HL-60/S4 (cell line): ENCODE measurements around the gene ABTB2.

Experiments used
- in situ Hi-C: fragments of 300-500 bp; cut with MboI; formaldehyde crosslinking; loops from 2 replicates; pipeline ENCODE4 v1.14.3; 2022; ENCODE audit warnings: low sequenced_read_pairs

Gene ABTB2

DNA sequence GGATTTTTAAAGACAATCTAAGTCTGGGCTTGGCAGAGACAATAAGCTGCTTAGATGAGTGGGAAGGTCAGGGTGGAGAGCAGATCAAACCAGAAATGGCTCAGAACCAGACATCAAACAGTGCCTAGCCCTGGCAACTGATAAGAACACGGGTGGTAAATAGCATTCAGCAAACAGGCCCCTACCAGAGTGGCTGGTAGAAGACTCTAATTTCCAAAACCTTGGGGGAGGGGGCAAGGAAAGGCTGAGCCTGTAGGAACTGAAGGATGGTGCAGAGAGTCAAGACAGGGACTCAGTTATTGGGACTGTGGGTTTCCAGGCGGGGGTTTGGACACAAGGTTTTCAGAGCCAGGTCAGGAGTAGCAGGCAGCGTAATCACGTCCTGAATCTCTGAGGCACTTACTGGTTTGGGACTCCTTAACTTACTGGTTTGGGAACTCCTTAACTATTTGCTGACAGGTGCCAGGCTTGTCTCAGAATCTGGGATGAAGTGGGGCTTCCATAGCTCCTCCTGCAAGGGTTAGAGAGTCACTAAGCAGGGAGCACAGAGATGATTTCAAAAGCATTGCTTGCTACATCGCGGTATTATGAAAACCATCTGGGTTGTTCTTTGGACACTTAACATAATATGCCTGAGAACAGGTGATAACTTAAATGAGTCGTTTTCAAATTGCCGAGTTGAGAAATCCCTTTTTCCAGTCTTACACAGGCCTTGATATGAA lies 5.7 kb upstream of the ABTB2 start:
- in situ Hi-C loops: loop anchor here (10.0 to 25.0 kb wide), 3 partner anchors 111 to 526 kb away; no protein-coding TSS in a partner anchor

DNA sequence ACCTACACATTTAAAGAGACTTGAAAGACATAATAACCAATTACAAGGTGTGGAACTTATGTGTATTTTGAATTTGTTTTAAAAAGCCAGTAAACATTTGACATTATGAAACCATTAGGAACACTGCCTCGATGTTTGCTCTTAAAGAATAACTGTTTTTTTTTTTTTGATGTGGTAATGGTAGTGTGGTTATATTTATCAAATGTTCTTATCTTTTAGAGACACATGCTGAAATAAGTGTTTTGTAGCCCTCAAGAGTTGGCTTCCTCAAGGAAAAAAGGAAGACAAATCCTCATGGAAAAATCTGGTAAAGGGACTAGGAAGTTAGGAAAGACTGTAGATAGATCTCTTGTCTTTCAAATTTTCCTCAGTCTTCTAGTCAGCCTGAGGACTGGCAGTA lies 2.2 kb upstream of the ABTB2 start:
- in situ Hi-C loops: loop anchor here (10.0 to 25.0 kb wide), 3 partner anchors 115 to 523 kb away; no protein-coding TSS in a partner anchor

DNA sequence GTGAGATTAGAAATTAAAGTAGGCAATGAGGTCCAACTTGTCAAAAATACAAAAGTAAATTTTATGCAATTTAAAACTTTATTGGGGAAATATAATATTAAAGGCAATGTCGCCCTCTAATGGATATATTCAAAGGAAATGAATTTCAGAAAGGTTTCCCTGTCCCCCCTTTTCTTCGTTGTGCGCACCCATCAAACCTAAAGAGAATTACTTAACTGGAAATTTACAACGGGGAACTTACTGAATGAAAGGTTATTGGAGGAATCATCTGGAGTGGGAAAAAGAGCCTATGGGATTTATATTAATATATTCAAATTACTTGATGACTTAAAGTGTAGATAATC lies 1.7 kb upstream of the ABTB2 start:
- in situ Hi-C loops: loop anchor here (5.0 to 25.0 kb wide), 2 partner anchors 182 to 522 kb away; no protein-coding TSS in a partner anchor

DNA sequence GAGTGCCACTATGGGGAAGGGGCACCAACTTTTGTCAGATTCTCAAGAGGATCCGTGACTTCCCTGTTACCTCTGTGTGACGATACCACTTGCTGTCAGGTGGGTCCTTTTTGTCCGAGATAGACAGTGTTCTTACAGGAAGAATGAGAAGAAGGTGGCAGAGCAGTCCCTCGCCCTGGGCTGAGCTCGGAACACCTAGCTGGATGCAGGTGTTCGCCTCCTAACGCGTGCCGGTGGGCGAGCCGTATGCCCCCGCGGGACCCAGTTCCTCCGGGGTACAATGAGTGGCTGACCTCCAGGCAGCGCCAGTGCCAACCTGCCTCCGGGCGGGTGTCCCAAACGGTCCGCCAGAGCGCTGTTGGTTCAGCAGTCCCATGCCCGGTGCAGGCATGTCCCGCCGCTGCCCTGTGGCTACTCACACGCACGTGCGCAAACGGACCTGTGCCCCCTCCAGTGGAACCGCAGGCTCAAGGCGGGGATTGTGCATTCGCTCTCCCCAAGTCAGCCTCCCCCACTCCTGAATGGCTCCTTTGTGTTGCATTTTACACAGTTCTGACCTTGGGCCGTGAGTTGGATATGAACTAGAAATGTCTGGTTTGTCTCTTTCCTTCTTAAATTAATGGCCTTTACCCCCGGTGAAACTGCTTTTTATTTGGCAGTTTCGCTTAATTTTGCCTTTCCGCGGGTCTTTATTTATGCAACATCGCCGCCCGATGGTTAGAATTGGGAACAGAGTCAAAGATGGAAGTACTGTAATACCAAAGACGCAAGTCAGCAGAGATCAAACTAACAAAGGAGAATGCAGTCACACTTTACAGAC lies 1.1 kb upstream of the ABTB2 start:
- in situ Hi-C loops: loop anchor here (5.0 to 25.0 kb wide), 2 partner anchors 182 to 522 kb away; no protein-coding TSS in a partner anchor

DNA sequence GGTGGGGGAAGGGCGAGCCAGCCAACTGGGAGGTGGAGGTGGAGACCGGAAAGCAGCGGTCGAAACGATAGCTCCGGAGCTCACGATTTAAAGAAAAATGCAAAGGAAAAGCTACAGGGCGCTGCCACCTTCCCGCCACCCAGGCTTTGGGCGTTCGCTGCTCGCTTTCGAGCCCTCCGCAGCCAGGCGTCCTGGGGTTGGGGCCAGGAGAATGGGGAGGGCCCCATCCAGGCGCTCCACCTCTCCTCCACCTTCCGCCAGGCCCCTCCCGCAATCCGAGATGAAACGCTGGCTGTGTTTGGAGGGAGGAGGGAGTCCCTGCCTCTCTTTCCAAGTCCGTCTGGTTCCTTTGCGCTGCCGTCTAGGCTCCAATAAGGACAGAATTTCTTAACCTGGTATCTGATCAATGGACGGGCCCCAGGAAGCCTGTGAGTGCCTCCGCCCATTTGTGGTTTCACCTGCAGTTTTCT lies 483 bp upstream of the ABTB2 start:
- in situ Hi-C loops: loop anchor here (5.0 to 25.0 kb wide), 2 partner anchors 181 to 521 kb away; no protein-coding TSS in a partner anchor

DNA sequence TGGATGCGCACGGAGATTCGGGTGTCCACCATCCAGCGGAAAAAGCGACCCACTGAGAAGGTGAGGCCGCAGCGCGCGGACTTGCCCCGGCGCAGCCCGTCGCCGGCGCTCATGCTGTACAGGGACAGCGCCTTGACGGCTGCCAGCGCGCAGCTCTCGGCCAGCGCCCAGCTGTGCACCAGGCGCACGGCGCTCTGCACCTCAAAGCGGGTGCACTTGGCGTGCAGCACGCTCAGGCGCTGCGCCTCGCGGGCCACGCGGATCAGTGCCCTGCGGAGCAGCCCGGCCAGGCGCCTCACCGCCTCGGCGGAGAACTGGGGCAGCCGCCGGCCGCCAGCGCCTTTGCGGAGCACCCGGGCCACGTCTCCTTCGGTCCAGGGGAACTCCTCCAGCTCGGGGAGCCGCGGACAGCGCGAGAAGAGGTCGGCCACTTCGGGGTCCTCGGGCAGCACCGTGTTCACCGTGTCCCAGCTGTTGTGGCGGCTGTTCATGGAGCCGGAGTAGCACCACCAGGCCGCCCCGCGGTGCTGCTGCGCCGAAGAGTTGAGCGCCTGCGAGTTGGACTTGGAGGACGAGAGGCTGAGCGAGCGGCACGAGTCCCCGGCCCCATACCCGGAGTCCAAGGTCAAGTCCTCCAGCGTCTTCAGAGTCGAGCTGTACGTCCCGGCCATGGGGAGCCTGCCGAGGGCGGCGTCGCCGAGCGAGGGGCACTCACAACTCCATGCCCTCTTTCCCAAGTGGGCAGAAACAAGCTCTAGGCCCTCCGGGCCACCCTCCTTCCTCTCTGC lies 703 bp downstream of the ABTB2 start:
- in situ Hi-C loops: loop anchor here (5.0 to 25.0 kb wide), 2 partner anchors 180 to 520 kb away; no protein-coding TSS in a partner anchor

DNA sequence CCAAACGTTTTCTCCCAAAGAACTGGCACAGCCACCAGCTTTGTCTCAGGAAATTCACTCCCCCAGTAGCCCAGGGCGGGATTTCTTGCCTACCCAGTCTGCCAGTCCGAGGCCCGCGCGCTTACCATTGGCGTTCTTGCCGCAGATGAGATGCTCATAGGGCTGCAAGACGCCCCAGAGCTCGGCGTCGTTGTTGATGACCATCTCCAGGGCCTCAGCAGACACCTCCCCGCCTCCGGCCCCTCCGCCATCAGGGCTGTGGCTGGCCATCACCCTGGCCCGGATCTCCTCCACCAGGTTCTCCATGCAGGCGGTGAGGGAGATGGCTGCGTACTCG lies 1.3 kb downstream of the ABTB2 start:
- in situ Hi-C loops: loop anchor here (5.0 to 25.0 kb wide), 2 partner anchors 179 to 519 kb away; no protein-coding TSS in a partner anchor

DNA sequence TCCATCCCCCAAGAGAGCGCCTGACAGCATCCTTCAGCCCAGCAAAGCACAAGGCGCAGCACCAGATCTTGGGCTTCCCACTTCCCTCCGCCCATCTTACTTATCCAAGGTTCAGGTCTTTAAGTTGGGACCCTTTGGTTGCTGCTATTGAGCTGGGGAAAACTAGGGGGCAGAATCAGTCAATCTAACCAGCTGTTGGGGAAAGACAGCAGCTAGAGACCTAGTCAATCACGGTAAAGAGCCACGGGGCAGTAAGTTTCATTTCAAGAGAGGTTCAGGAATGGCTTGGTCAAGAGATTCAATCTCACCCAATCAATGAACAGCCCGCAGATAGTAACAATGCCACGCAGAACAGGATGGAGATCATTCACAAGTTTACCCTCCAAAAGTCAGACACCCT lies 1.7 kb downstream of the ABTB2 start:
- in situ Hi-C loops: loop anchor here (5.0 to 25.0 kb wide), 2 partner anchors 179 to 519 kb away; no protein-coding TSS in a partner anchor

DNA sequence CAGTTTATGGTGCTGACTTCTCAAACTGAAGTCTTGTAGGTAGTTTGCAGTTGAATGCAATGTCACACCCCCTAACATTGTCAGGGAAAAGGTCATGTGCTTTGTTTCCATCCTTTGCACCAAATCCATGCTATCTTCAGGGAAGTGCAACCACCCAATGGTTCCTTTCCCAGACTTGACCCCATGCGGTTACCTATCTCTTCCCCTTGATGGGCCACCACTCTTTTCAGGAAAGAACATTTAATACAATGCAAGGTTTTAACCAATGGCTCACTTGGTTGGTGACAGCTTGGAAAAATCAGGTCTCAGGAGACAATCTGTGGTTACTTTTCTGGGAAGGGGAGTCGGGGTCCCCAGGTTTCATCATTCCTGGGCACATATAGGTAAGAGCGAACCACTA lies 2.1 kb downstream of the ABTB2 start:
- in situ Hi-C loops: loop anchor here (5.0 to 25.0 kb wide), 2 partner anchors 178 to 518 kb away; no protein-coding TSS in a partner anchor

DNA sequence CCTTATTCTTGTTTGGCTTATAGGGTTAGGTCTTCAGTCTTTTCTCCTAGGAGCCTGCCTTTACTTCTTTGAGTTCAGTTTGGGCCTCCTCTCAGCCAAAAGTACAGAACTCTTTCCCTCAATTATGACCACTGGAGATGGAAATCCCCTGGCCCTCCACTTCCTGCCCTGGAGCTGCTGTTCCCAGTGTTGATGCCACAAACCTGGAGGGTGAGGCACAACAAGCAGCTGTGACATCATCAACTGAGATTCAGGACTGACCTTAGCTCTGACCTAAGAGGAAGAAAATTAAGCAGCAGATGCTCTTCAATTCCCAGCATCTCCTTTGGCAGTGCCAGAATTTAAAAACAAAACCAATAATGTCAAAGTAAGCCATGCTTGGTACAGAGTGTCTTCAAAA lies 3.0 kb downstream of the ABTB2 start:
- in situ Hi-C loops: loop anchor here (5.0 to 25.0 kb wide), 2 partner anchors 177 to 517 kb away; no protein-coding TSS in a partner anchor

DNA sequence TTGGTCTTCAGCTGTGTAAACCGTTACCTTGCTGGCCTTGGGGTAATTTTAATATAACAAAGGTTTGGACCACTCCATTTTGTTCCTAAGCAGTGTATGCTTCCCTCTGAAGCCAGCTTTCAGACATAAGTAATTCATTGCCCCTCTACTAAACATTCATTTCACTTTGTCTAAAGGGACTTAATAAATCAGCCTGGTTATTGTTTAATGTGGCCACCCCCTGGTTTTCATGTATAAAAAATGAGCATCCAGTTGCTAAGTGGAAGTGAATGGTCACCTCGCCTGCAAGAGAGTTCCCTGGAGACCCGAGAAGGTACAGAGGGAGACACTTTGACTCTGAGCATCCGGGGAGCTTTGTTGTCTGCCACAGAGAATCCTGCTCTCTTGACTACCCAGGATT lies 3.9 kb downstream of the ABTB2 start:
- in situ Hi-C loops: loop anchor here (25.0 kb wide), 1 partner anchor 517 kb away; no protein-coding TSS in a partner anchor

DNA sequence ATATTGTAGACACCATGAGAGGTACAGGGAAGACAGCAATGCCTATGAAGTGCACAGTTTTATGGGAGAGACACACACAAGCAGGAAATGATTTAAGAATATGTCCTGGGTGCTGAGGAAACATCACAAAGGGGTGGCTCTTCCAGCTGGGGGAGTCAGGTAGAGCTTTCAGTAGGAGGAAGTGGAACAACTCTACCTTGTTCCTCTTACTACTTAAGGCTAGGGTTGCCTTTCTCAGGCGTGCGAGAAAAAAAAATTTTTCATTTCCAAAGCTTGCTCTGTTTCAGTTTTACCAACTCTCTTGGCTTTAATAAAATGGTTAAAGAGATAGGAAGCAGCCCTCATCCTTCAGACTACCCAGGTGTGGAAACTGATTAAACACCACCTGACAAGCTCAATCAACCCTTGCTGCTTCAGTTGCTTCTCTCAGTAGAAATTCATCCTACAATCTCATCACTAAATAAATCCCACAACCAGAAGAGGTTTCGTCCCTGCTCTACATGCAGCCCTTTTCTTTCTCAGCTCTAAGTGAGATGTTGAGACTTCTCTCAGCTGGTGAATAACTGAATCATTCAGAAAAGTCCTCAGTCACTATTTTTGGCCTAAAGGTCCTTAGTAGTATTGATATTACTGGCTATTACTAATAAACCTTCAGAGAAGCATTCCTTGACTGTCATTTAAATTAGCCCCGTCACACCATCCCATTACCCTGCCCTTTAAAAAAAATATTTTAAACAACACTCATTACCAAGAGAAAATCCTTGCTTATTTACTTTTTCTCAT lies 5.9 kb downstream of the ABTB2 start:
- in situ Hi-C loops: loop anchor here (25.0 kb wide), 1 partner anchor 515 kb away; no protein-coding TSS in a partner anchor

DNA sequence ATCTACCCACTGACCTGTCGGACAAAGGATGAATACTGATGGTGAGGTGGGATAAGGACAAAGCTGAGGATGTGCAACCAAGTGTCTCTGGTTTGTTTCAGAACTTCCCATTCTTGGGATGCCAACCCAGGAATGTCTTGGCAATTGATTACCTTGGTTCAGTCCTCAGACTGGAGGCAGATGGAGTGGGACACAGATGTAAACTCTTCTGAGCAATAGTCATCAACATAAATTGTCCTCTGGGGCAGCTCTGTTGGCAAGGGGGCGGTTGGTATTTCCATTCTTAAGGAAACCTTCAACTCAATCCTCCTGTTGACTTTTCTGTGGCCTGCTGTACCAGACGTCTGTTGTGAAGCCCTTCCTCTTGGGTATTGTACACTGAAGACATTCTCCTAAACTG lies 6.8 kb downstream of the ABTB2 start:
- in situ Hi-C loops: loop anchor here (25.0 kb wide), 1 partner anchor 514 kb away; no protein-coding TSS in a partner anchor

DNA sequence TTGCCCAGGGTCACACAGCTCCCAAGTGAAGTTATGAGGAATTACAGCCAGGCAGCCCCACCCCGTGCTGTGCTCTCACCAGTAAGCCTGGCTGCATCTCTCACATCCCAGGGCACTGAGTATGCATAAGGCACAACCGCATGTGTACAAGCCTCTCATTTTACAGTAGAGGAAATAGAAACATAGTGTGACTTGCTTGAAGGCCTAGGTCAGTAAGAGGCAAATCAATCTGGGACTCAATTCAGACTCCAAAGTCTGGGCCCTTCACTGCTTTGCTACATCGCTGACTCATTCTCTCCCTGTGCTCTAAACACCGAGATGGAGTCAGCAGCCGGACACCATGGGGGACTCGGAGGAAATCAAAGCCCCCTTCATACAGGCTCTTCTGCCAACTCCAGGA lies 7.9 kb downstream of the ABTB2 start:
- in situ Hi-C loops: loop anchor here (25.0 kb wide), 1 partner anchor 513 kb away; no protein-coding TSS in a partner anchor

DNA sequence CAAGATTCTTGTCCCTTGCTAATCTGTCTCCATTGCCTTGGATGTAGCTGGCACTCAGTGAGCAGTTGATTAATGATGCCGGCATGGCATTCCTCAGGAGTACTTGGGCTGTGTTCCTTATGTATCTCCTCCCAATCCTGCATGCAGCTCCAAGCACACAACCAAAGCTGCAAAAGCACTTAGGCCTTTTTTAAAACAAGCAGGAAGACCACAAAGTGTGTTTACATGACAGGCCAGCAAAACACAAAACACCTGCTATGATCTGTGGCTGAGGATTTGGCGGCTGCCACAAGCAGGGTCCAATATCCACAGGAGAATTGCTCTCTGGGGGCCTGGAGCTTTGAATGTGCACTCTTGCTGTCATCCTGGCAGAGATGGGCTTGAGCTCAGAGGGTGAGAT lies 8.9 kb downstream of the ABTB2 start:
- in situ Hi-C loops: no loop called here

DNA sequence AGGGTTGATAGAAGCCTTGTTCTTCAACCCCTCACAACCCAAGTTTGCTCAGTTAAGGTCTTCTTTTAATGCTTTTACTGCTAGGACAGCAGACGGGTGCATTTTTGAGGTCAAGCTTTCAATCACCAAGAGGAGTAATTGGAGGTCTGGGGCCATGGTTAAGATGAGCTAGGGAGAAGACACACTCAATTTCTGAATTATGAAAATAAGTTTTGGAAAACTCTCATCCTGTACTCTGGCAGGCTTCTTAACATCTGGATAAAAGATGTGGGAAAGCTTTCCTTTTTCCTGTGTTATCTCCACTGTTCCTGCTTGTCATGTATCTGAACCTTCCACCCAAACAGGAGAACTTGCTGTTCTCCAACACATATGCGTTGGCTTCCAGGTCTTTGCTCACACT lies 9.7 kb downstream of the ABTB2 start:
- in situ Hi-C loops: no loop called here

DNA sequence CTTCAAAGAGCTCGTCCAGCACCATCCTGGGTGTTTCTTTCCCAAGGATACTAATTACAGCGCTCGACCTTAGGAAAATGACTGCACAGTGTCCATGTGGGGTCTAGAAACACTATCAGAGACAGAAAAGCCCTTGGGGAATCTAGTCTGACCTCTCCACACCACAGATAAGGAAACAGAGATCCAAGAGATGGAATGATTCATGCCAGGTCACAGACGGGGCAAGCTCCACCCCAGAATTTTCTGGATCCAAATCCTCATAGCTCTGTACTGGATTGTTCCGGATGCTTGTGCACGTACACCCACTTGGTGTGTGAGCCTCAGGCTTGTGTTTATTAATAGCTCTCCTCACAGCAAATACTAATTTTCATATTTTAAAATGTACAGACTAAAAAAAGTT lies 11.3 kb downstream of the ABTB2 start:
- in situ Hi-C loops: no loop called here

DNA sequence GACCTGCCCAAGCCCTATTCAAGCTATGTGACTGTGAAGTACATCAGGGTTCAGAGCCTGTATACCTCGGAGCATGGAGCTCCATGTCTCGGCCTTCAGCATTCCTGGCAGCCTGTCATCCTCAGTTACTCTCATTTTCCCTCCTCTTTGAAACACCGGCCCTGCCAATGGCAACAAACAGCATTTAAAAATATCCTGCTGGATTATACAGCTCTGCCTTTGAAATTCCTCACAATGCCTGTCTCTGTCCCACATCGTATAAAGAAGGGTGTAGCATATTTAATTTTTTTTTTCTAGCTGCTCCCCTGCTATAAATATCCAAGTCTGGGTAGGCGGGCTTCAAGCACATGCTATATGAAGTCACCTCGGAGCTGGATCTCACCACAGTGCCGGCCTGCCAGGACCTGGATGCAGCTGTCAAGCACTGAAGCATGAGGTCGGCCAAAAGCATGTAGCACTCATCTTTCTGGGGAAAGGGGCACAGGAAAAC lies 11.8 kb downstream of the ABTB2 start:
- in situ Hi-C loops: no loop called here

DNA sequence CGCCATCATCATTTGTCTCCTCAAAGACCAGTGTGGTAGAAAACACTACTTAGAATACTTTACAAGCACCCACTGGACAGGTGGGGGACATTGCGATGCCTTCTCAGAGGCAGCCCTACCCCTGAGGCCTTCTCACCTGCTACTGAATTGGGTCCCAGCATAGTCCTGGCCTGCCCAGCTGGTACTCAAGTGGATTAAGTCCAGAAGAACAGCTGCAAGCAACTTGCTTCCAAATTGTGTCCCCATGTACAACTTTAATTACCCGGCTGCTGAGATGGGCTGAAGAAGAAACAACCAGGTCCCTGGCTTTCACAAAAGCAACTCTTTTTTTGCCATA lies 12.3 kb downstream of the ABTB2 start:
- in situ Hi-C loops: no loop called here
